ENCODE measurements around the gene CAPN13.

DNA sequence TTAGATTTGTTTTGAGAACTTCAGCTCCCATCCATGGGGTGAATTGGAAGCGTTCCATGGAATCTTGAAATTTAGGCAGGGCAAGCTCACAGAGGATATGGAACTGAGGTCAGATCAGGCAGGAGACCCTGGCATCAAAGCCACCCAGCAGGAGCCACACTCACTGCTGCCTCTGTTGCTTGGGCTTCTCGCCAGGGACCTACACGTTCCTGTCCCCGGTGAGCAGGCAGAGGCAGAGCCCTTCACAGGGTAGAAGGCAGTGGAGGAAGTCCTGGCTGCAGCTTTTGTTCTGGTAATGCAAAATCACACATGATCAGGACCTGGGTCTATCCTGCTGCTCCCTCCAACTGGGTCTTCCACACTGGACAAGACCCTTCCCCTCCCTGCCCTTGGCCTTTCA lies 42.1 kb downstream of the CAPN13 start:
- TF ChIP-seq POLR2A (IDR thresholded peaks at IDR 0.05): no peak
- TF ChIP-seq, protein P1, sequence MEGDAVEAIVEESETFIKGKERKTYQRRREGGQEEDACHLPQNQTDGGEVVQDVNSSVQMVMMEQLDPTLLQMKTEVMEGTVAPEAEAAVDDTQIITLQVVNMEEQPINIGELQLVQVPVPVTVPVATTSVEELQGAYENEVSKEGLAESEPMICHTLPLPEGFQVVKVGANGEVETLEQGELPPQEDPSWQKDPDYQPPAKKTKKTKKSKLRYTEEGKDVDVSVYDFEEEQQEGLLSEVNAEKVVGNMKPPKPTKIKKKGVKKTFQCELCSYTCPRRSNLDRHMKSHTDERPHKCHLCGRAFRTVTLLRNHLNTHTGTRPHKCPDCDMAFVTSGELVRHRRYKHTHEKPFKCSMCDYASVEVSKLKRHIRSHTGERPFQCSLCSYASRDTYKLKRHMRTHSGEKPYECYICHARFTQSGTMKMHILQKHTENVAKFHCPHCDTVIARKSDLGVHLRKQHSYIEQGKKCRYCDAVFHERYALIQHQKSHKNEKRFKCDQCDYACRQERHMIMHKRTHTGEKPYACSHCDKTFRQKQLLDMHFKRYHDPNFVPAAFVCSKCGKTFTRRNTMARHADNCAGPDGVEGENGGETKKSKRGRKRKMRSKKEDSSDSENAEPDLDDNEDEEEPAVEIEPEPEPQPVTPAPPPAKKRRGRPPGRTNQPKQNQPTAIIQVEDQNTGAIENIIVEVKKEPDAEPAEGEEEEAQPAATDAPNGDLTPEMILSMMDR (IDR thresholded peaks at IDR 0.05): no peak

All from Peyer's patch (tissue), 4 donors.